ENCODE data around the gene RNF112.

Gene RNF112

GRCh38 chr17:19392303-19392702 is 18.7 kb upstream of the RNF112 start:
- H3K27ac ChIP-seq (ENCODE audit: low read depth, low read length): no peak overlapping the region
- H3K27me3 ChIP-seq (ENCODE audit: insufficient read depth, low read length): no peaks in the 10 kb centered on the region
- H3K4me3 ChIP-seq (ENCODE audit: low read length): no peak overlapping the region
- no peak overlapping the region for H3K9ac ChIP-seq (ENCODE audit: low read depth, low read length)
- H3K36me3 ChIP-seq (ENCODE audit: insufficient read depth, low read length): no peaks in the 10 kb centered on the region
- H3K9me3 ChIP-seq (ENCODE audit: insufficient read depth, low read depth, low read length): no peaks in the 10 kb centered on the region
- H3K4me1 ChIP-seq (ENCODE audit: insufficient read depth, low read length): peaks cover 13% of the 10 kb centered on the region
- 83% methylated on average over 6 of the region's 7 CpGs for WGBS

GRCh38 chr17:19397556-19398041 is 13.4 kb upstream of the RNF112 start:
- H3K27me3 ChIP-seq (ENCODE audit: insufficient read depth, low read length): no peaks in the 10 kb centered on the region
- H3K4me3 ChIP-seq (ENCODE audit: low read length): no peak overlapping the region
- peaks cover 11% of the 10 kb centered on the region for H3K4me1 ChIP-seq (ENCODE audit: insufficient read depth, low read length)
- 67% methylated on average over 6 of the region's 6 CpGs for WGBS
- H3K9me3 ChIP-seq (ENCODE audit: insufficient read depth, low read depth, low read length): no peaks in the 10 kb centered on the region
- no peak overlapping the region for H3K27ac ChIP-seq (ENCODE audit: low read depth, low read length)
- H3K36me3 ChIP-seq (ENCODE audit: insufficient read depth, low read length): no peaks in the 10 kb centered on the region
- no peak overlapping the region for H3K9ac ChIP-seq (ENCODE audit: low read depth, low read length)

- Histone ChIP-seq H3K4me3 (ENCODE audit: low read length) (no peak overlapping the region), H3K36me3 (ENCODE audit: insufficient read depth, low read length) (no peaks in the 10 kb centered on the region), H3K4me1 (ENCODE audit: insufficient read depth, low read length) (peaks cover 11% of the 10 kb centered on the region), H3K9ac (ENCODE audit: low read depth, low read length) (no peak overlapping the region), H3K27ac (ENCODE audit: low read depth, low read length) (no peak overlapping the region), H3K9me3 (ENCODE audit: insufficient read depth, low read depth, low read length) (no peaks in the 10 kb centered on the region), H3K27me3 (ENCODE audit: insufficient read depth, low read length) (no peaks in the 10 kb centered on the region)
- WGBS: 90% methylated on average over 2 of the region's 2 CpGs
These were observed 12.5 kb upstream of the RNF112 start for GRCh38 chr17:19398301-19399181.

- Histone ChIP-seq H3K27me3 (ENCODE audit: insufficient read depth, low read length) (no peaks in the 10 kb centered on the region), H3K4me1 (ENCODE audit: insufficient read depth, low read length) (peaks cover 11% of the 10 kb centered on the region), H3K9ac (ENCODE audit: low read depth, low read length) (no peak overlapping the region), H3K36me3 (ENCODE audit: insufficient read depth, low read length) (no peaks in the 10 kb centered on the region), H3K9me3 (ENCODE audit: insufficient read depth, low read depth, low read length) (no peaks in the 10 kb centered on the region), H3K27ac (ENCODE audit: low read depth, low read length) (no peak overlapping the region), H3K4me3 (ENCODE audit: low read length) (no peak overlapping the region)
- 95% methylated on average over 3 of the region's 3 CpGs for WGBS
These were observed 11.1 kb upstream of the RNF112 start for GRCh38 chr17:19399750-19400450.

- Histone ChIP-seq H3K9ac (ENCODE audit: low read depth, low read length) (no peak overlapping the region), H3K4me3 (ENCODE audit: low read length) (no peak overlapping the region), H3K27me3 (ENCODE audit: insufficient read depth, low read length) (no peaks in the 10 kb centered on the region), H3K36me3 (ENCODE audit: insufficient read depth, low read length) (no peaks in the 10 kb centered on the region), H3K9me3 (ENCODE audit: insufficient read depth, low read depth, low read length) (no peaks in the 10 kb centered on the region), H3K4me1 (ENCODE audit: insufficient read depth, low read length) (peaks cover 11% of the 10 kb centered on the region), H3K27ac (ENCODE audit: low read depth, low read length) (no peak overlapping the region)
- 92% methylated on average over 8 of the region's 8 CpGs for WGBS
These were observed 9.6 kb upstream of the RNF112 start for GRCh38 chr17:19401321-19402010.

GRCh38 chr17:19402171-19402570 is 8.9 kb upstream of the RNF112 start:
- no peak overlapping the region for H3K4me3 ChIP-seq (ENCODE audit: low read length)
- 98% methylated on average over 1 of the region's 1 CpG for WGBS
- H3K9ac ChIP-seq (ENCODE audit: low read depth, low read length): no peak overlapping the region
- no peak overlapping the region for H3K27ac ChIP-seq (ENCODE audit: low read depth, low read length)
- no peaks in the 10 kb centered on the region for H3K36me3 ChIP-seq (ENCODE audit: insufficient read depth, low read length)
- H3K9me3 ChIP-seq (ENCODE audit: insufficient read depth, low read depth, low read length): no peaks in the 10 kb centered on the region
- H3K4me1 ChIP-seq (ENCODE audit: insufficient read depth, low read length): peaks cover 11% of the 10 kb centered on the region
- H3K27me3 ChIP-seq (ENCODE audit: insufficient read depth, low read length): no peaks in the 10 kb centered on the region

- Histone ChIP-seq H3K4me3 (ENCODE audit: low read length) (no peak overlapping the region), H3K9ac (ENCODE audit: low read depth, low read length) (no peak overlapping the region), H3K27ac (ENCODE audit: low read depth, low read length) (no peak overlapping the region), H3K36me3 (ENCODE audit: insufficient read depth, low read length) (no peaks in the 10 kb centered on the region), H3K27me3 (ENCODE audit: insufficient read depth, low read length) (no peaks in the 10 kb centered on the region), H3K9me3 (ENCODE audit: insufficient read depth, low read depth, low read length) (no peaks in the 10 kb centered on the region), H3K4me1 (ENCODE audit: insufficient read depth, low read length) (peaks cover 6% of the 10 kb centered on the region)
- WGBS: 90% methylated on average over 4 of the region's 4 CpGs
These were observed 8.0 kb upstream of the RNF112 start for GRCh38 chr17:19403021-19403420.

GRCh38 chr17:19404264-19404663 is 6.8 kb upstream of the RNF112 start:
- Histone ChIP-seq H3K27ac (ENCODE audit: low read depth, low read length) (no peak overlapping the region), H3K9me3 (ENCODE audit: insufficient read depth, low read depth, low read length) (no peaks in the 10 kb centered on the region), H3K4me3 (ENCODE audit: low read length) (no peak overlapping the region), H3K27me3 (ENCODE audit: insufficient read depth, low read length) (no peaks in the 10 kb centered on the region), H3K4me1 (ENCODE audit: insufficient read depth, low read length) (no peaks in the 10 kb centered on the region), H3K9ac (ENCODE audit: low read depth, low read length) (no peak overlapping the region), H3K36me3 (ENCODE audit: insufficient read depth, low read length) (no peaks in the 10 kb centered on the region)
- whole genome bisulfite sequencing: 86% methylated on average over 1 of the region's 1 CpG

GRCh38 chr17:19405114-19405513 is 5.9 kb upstream of the RNF112 start:
- no peak overlapping the region for H3K27ac ChIP-seq (ENCODE audit: low read depth, low read length)
- WGBS: 92% methylated on average over 5 of the region's 5 CpGs

GRCh38 chr17:19407601-19408345 is 3.3 kb upstream of the RNF112 start:
- no peak overlapping the region for H3K9ac ChIP-seq (ENCODE audit: low read depth, low read length)
- no peaks in the 10 kb centered on the region for H3K9me3 ChIP-seq (ENCODE audit: insufficient read depth, low read depth, low read length)
- no peak overlapping the region for H3K4me3 ChIP-seq (ENCODE audit: low read length)
- 97% methylated on average over 10 of the region's 10 CpGs for WGBS
- H3K27ac ChIP-seq (ENCODE audit: low read depth, low read length): no peak overlapping the region
- H3K4me1 ChIP-seq (ENCODE audit: insufficient read depth, low read length): peaks cover 5% of the 10 kb centered on the region; the same call in 1 of the 2 replicates
- no peaks in the 10 kb centered on the region for H3K27me3 ChIP-seq (ENCODE audit: insufficient read depth, low read length)
- no peaks in the 10 kb centered on the region for H3K36me3 ChIP-seq (ENCODE audit: insufficient read depth, low read length)

More at GRCh38 chr17:19405114-19405513, 5.9 kb upstream of the RNF112 start:
- H3K27me3 ChIP-seq (ENCODE audit: insufficient read depth, low read length): no peaks in the 10 kb centered on the region
- no peaks in the 10 kb centered on the region for H3K4me1 ChIP-seq (ENCODE audit: insufficient read depth, low read length)
- no peak overlapping the region for H3K4me3 ChIP-seq (ENCODE audit: low read length)
- H3K9me3 ChIP-seq (ENCODE audit: insufficient read depth, low read depth, low read length): no peaks in the 10 kb centered on the region
- no peak overlapping the region for H3K9ac ChIP-seq (ENCODE audit: low read depth, low read length)
- no peaks in the 10 kb centered on the region for H3K36me3 ChIP-seq (ENCODE audit: insufficient read depth, low read length)
